ENCODE measurements around the gene SMAGP. TPM values are rescaled to one million over a fixed set of nuclear protein-coding genes. Genes with fewer than 3 reads are reported as not detected.

SMAGP gene
- total RNA-seq, 1 experiment from 2014 or later: 11.6 TPM

DNA sequence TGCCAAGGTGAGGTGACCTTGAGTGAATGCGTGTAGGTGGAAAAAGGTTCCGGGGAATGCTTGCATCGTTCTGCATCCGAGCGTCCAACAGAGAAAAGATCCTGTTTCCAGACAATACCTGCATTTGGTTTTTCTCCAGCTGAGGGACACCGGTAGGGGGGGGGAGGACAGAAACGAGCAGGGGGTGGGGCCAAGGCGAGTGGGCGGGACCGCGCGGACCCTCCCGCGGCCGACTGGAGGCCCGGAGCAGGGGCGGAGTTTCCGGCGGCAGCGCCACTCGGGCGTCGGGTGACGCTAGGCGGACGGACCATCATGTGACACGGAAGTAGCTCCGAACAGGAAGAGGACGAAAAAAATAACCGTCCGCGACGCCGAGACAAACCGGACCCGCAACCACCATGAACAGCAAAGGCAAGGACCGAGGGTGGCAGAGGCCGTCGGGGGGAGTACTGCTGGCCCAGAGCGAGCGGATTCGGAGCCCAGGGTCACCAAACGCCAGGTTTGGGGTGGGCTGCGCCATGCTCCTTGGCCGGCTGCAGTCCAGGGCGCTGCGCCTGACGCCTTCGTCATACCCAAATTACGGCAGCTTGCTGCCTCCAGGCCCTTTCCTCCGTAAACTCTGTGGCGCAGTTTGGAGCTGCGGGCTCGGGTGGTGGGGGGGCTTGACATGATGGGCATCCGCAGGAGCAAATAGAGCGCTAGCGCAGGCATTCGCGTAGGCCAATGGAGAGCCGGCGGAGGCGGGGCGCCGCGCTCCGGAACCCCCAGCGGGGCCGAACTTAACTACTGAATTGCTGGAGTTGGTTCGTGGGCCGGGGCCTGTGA lies 31.5 kb downstream of the SMAGP start, which contains the start of gene DAZAP2 (continued):
- TF ChIP-seq ZNF263 (CRISPR knock-in tag; IDR thresholded peaks at IDR 0.05; ENCODE audit: low read depth) (no peak), ELF4 (CRISPR knock-in tag; IDR thresholded peaks at IDR 0.05; ENCODE audit: low read depth) (no peak), HMGA2 (CRISPR knock-in tag; IDR thresholded peaks at IDR 0.05) (no peak), NFYB (CRISPR knock-in tag; conservative IDR thresholded peaks at IDR 0.05; ENCODE audit: low read depth) (peak; percentile 99)
- TF ChIP-seq, protein P1, sequence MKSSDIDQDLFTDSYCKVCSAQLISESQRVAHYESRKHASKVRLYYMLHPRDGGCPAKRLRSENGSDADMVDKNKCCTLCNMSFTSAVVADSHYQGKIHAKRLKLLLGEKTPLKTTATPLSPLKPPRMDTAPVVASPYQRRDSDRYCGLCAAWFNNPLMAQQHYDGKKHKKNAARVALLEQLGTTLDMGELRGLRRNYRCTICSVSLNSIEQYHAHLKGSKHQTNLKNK (CRISPR knock-in tag; IDR thresholded peaks at IDR 0.05): no peak
- TF ChIP-seq, protein P2, sequence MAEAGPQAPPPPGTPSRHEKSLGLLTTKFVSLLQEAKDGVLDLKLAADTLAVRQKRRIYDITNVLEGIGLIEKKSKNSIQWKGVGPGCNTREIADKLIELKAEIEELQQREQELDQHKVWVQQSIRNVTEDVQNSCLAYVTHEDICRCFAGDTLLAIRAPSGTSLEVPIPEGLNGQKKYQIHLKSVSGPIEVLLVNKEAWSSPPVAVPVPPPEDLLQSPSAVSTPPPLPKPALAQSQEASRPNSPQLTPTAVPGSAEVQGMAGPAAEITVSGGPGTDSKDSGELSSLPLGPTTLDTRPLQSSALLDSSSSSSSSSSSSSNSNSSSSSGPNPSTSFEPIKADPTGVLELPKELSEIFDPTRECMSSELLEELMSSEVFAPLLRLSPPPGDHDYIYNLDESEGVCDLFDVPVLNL (CRISPR knock-in tag; IDR thresholded peaks at IDR 0.05; ENCODE audit: borderline replicate concordance, low read depth): no peak

DNA sequence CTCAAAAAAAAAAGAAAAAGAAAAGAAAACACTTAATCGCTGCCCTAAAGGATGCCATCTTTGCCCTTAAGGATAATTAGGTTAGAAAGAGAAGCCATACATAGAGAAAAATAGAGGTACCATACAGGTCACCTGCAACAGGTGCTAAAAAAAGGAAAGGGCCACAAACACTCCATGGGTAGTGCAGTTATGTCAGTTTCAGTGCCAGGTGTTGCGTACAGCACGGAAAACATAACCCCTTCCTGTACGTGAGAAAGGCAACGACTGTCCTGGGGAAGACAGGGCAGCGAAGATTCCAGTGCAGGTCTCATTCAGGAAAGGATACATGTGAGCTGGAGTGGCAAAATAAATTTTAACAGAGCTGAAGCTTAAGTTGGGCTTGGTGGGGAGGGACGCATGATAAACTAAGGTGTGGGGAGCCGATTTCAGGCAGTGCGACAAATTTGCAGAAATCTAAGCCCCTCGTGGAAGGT lies 32.1 kb downstream of the SMAGP start:
- no peaks in the 10 kb centered on the region for H3K9me3 Mint-ChIP-seq
- H3K4me1 Mint-ChIP-seq: peaks cover 10% of the 10 kb centered on the region
- no peak for DNase-seq (ENCODE audit: low spot score)
- peak overlapping the region; percentile 99 for H3K27ac Mint-ChIP-seq
- POLR2A ChIA-PET: interaction anchor here (0.5 to 1.8 kb wide), 9 partner anchors 8 to 161 kb away, joined by 3 to 19 read pairs (median 5); partner anchors contain the start of genes CSRNP2, GALNT6 and POU6F1
- CTCF ChIA-PET: interaction anchor here (0.6 to 1.7 kb wide), 7 partner anchors 10 to 103 kb away, joined by 3 to 23 read pairs (median 6); partner anchors contain the start of gene POU6F1
- H3K36me3 Mint-ChIP-seq: peaks cover 27% of the 10 kb centered on the region
- no peaks in the 10 kb centered on the region for H3K27me3 Mint-ChIP-seq (ENCODE audit: low read depth)
- peak overlapping the region; percentile 95 for H3K4me3 Mint-ChIP-seq
- ATAC-seq: no peak
- TF ChIP-seq, protein P3, sequence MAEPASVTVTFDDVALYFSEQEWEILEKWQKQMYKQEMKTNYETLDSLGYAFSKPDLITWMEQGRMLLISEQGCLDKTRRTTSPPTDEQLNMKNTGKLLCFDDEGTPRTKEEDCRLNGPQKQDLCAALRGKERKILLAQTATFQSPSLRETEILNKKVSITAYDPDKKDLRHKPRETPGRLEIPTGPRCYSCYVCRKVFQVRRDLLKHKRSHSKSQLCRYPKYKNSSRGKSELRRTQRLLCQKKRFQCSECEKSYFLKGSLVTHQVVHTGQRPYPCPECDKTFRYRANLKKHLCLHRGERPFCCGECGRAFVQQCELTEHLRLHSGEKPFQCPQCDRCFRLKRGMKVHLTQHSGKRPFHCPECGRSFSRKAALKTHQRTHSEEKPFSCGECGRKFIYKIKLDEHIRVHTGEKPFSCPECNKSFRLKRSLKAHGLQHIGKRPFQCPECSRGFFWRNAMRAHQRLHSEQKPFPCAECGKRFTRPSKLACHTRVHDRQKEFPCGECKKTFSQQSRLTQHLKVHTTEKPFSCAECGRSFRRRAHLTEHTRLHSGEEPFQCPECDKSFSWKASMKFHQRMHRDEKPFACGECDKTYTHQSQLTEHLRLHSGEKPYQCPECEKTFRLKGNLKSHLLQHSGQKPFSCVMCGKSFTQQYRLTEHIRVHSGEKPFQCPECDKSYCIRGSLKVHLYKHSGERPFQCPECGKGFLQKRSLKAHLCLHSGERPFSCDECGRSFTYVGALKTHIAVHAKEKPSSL (CRISPR knock-in tag; conservative IDR thresholded peaks at IDR 0.05): no peak
- TF ChIP-seq, protein P4, sequence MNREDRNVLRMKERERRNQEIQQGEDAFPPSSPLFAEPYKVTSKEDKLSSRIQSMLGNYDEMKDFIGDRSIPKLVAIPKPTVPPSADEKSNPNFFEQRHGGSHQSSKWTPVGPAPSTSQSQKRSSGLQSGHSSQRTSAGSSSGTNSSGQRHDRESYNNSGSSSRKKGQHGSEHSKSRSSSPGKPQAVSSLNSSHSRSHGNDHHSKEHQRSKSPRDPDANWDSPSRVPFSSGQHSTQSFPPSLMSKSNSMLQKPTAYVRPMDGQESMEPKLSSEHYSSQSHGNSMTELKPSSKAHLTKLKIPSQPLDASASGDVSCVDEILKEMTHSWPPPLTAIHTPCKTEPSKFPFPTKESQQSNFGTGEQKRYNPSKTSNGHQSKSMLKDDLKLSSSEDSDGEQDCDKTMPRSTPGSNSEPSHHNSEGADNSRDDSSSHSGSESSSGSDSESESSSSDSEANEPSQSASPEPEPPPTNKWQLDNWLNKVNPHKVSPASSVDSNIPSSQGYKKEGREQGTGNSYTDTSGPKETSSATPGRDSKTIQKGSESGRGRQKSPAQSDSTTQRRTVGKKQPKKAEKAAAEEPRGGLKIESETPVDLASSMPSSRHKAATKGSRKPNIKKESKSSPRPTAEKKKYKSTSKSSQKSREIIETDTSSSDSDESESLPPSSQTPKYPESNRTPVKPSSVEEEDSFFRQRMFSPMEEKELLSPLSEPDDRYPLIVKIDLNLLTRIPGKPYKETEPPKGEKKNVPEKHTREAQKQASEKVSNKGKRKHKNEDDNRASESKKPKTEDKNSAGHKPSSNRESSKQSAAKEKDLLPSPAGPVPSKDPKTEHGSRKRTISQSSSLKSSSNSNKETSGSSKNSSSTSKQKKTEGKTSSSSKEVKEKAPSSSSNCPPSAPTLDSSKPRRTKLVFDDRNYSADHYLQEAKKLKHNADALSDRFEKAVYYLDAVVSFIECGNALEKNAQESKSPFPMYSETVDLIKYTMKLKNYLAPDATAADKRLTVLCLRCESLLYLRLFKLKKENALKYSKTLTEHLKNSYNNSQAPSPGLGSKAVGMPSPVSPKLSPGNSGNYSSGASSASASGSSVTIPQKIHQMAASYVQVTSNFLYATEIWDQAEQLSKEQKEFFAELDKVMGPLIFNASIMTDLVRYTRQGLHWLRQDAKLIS (CRISPR knock-in tag; IDR thresholded peaks at IDR 0.05; ENCODE audit: borderline replicate concordance): no peak
- TF ChIP-seq TEAD1 (CRISPR knock-in tag; IDR thresholded peaks at IDR 0.05): no peak
- TF ChIP-seq, protein P5, sequence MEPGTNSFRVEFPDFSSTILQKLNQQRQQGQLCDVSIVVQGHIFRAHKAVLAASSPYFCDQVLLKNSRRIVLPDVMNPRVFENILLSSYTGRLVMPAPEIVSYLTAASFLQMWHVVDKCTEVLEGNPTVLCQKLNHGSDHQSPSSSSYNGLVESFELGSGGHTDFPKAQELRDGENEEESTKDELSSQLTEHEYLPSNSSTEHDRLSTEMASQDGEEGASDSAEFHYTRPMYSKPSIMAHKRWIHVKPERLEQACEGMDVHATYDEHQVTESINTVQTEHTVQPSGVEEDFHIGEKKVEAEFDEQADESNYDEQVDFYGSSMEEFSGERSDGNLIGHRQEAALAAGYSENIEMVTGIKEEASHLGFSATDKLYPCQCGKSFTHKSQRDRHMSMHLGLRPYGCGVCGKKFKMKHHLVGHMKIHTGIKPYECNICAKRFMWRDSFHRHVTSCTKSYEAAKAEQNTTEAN (CRISPR knock-in tag; IDR thresholded peaks at IDR 0.05): no peak
- TF ChIP-seq, protein P6, sequence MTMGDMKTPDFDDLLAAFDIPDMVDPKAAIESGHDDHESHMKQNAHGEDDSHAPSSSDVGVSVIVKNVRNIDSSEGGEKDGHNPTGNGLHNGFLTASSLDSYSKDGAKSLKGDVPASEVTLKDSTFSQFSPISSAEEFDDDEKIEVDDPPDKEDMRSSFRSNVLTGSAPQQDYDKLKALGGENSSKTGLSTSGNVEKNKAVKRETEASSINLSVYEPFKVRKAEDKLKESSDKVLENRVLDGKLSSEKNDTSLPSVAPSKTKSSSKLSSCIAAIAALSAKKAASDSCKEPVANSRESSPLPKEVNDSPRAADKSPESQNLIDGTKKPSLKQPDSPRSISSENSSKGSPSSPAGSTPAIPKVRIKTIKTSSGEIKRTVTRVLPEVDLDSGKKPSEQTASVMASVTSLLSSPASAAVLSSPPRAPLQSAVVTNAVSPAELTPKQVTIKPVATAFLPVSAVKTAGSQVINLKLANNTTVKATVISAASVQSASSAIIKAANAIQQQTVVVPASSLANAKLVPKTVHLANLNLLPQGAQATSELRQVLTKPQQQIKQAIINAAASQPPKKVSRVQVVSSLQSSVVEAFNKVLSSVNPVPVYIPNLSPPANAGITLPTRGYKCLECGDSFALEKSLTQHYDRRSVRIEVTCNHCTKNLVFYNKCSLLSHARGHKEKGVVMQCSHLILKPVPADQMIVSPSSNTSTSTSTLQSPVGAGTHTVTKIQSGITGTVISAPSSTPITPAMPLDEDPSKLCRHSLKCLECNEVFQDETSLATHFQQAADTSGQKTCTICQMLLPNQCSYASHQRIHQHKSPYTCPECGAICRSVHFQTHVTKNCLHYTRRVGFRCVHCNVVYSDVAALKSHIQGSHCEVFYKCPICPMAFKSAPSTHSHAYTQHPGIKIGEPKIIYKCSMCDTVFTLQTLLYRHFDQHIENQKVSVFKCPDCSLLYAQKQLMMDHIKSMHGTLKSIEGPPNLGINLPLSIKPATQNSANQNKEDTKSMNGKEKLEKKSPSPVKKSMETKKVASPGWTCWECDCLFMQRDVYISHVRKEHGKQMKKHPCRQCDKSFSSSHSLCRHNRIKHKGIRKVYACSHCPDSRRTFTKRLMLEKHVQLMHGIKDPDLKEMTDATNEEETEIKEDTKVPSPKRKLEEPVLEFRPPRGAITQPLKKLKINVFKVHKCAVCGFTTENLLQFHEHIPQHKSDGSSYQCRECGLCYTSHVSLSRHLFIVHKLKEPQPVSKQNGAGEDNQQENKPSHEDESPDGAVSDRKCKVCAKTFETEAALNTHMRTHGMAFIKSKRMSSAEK (CRISPR knock-in tag; IDR thresholded peaks at IDR 0.05; ENCODE audit: borderline replicate concordance): no peak
- TF ChIP-seq FOXJ3 (CRISPR knock-in tag; IDR thresholded peaks at IDR 0.05; ENCODE audit: borderline replicate concordance): no peak
- TF ChIP-seq, protein P7, sequence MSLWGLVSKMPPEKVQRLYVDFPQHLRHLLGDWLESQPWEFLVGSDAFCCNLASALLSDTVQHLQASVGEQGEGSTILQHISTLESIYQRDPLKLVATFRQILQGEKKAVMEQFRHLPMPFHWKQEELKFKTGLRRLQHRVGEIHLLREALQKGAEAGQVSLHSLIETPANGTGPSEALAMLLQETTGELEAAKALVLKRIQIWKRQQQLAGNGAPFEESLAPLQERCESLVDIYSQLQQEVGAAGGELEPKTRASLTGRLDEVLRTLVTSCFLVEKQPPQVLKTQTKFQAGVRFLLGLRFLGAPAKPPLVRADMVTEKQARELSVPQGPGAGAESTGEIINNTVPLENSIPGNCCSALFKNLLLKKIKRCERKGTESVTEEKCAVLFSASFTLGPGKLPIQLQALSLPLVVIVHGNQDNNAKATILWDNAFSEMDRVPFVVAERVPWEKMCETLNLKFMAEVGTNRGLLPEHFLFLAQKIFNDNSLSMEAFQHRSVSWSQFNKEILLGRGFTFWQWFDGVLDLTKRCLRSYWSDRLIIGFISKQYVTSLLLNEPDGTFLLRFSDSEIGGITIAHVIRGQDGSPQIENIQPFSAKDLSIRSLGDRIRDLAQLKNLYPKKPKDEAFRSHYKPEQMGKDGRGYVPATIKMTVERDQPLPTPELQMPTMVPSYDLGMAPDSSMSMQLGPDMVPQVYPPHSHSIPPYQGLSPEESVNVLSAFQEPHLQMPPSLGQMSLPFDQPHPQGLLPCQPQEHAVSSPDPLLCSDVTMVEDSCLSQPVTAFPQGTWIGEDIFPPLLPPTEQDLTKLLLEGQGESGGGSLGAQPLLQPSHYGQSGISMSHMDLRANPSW (CRISPR knock-in tag; conservative IDR thresholded peaks at IDR 0.05; ENCODE audit: low read depth): no peak
- TF ChIP-seq, protein P8, sequence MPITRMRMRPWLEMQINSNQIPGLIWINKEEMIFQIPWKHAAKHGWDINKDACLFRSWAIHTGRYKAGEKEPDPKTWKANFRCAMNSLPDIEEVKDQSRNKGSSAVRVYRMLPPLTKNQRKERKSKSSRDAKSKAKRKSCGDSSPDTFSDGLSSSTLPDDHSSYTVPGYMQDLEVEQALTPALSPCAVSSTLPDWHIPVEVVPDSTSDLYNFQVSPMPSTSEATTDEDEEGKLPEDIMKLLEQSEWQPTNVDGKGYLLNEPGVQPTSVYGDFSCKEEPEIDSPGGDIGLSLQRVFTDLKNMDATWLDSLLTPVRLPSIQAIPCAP (CRISPR knock-in tag; IDR thresholded peaks at IDR 0.05): no peak
- no peak for TF ChIP-seq ETV6 (CRISPR knock-in tag; IDR thresholded peaks at IDR 0.05)
- TF ChIP-seq CREM (CRISPR knock-in tag; IDR thresholded peaks at IDR 0.05): no peak
